ENCODE results near the gene CDC42BPA.

GRCh38 chr1:227073786-227074185, 244.5 kb downstream of the CDC42BPA start:
- TF ChIP-seq SMC3 (IDR thresholded peaks at IDR 0.05; ENCODE audit: low read length) (no peak), EZH2 (conservative IDR thresholded peaks at IDR 0.05; ENCODE audit: low read depth, low read length) (no peak), KAT2B (IDR thresholded peaks at IDR 0.05; ENCODE audit: borderline replicate concordance, low read depth, low read length) (no peak), ZFP91 (CRISPR knock-in tag; IDR thresholded peaks at IDR 0.05; ENCODE audit: borderline replicate concordance) (no peak), MBD4 (IDR thresholded peaks at IDR 0.05; ENCODE audit: borderline replicate concordance, low read length) (no peak), SUZ12 (IDR thresholded peaks at IDR 0.05; ENCODE audit: low read depth, low read length) (no peak), CTCF (CRISPR knock-in tag; IDR thresholded peaks at IDR 0.05) (no peak), BRCA1 (CRISPR knock-in tag; IDR thresholded peaks at IDR 0.05) (no peak), POLR2AphosphoS5 (IDR thresholded peaks at IDR 0.05; ENCODE audit: low read depth, low read length) (no peak), MAFF (IDR thresholded peaks at IDR 0.05; ENCODE audit: low read depth, low read length) (no peak)
